Measurements from ENCODE around the gene CDCP2. TPM values are rescaled to one million over a fixed set of nuclear protein-coding genes. Genes with fewer than 3 reads are reported as not detected.

CDCP2 gene
- total RNA-seq: not detected in 2 replicates

DNA sequence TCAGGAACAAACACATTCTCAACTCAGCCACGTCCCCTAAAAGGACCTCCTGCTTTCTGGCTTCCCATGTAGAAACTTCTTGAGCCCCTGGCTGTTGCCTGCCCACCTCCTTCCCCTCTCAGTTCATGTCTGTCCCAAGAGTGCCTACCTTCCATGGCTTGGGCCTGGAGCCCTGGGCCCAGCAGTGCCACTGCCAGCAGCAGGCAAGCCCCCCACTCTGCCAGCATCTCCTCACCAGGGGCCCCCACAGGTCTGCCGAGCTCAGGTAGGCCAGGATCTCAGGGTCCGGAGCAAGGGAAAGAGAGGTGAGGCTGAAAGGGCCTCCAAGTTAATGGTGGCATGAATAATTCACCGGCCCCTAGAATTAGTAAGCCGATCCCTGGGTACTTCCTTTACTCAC lies at the start of gene CDCP2:
Gene CDCP2, minus strand, starts transcription at position 305 of the 400 bp plus-strand sequence. Its CDS starts 78 bp downstream, at position 227.

DNA sequence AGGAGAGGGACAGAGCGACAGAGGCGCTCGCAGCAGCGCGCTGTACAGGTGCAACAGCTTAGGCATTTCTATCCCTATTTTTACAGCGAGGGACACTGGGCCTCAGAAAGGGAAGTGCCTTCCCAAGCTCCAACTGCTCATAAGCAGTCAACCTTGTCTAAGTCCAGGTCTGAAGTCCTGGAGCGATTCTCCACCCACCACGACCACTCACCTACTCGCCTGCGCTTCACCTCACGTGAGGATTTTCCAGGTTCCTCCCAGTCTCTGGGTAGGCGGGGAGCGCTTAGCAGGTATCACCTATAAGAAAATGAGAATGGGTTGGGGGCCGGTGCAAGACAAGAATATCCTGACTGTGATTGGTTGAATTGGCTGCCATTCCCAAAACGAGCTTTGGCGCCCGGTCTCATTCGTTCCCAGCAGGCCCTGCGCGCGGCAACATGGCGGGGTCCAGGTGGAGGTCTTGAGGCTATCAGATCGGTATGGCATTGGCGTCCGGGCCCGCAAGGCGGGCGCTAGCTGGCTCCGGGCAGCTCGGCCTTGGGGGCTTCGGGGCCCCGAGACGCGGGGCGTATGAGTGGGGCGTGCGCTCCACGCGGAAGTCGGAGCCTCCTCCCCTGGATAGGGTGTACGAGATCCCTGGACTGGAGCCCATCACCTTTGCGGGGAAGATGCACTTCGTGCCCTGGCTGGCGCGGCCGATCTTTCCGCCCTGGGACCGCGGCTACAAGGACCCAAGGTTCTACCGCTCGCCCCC lies 47.1 kb upstream of the CDCP2 start, which contains the start of the genes CYB5RL and MRPL37:
Gene CYB5RL, minus strand, starts transcription at position 266 of the 754 bp plus-strand sequence. CDS start 4,414 bp downstream, outside the sequence.
Gene MRPL37, plus strand, starts transcription at position 403 of the 754 bp plus-strand sequence. Its CDS starts 77 bp downstream, at position 480.

Other genes starting within 250 kb of the CDCP2 start
- 9.2 and 19.8 TPM in 2 replicates for gene IFT25, start 207.3 kb downstream of the CDCP2 start, total RNA-seq
- gene LRRC42, start 206.7 kb downstream of the CDCP2 start, total RNA-seq: 28.4 and 30.0 TPM in 2 replicates
- gene LDLRAD1, start 134.8 kb downstream of the CDCP2 start, total RNA-seq: not detected in 2 replicates
- 239 and 298 TPM in 2 replicates for gene TMEM59, start 99.8 kb downstream of the CDCP2 start, total RNA-seq
- gene TCEANC2, start 99.4 kb downstream of the CDCP2 start, total RNA-seq: 3.3 TPM in 2 replicates
- 3.5 and 4.6 TPM in 2 replicates for gene CYB5RL, start 47.0 kb upstream of the CDCP2 start, total RNA-seq
- gene MRPL37, start 47.2 kb upstream of the CDCP2 start, total RNA-seq: 97.1 and 100 TPM in 2 replicates